ENCODE measurements around the gene APMAP.

The APMAP gene

DNA sequence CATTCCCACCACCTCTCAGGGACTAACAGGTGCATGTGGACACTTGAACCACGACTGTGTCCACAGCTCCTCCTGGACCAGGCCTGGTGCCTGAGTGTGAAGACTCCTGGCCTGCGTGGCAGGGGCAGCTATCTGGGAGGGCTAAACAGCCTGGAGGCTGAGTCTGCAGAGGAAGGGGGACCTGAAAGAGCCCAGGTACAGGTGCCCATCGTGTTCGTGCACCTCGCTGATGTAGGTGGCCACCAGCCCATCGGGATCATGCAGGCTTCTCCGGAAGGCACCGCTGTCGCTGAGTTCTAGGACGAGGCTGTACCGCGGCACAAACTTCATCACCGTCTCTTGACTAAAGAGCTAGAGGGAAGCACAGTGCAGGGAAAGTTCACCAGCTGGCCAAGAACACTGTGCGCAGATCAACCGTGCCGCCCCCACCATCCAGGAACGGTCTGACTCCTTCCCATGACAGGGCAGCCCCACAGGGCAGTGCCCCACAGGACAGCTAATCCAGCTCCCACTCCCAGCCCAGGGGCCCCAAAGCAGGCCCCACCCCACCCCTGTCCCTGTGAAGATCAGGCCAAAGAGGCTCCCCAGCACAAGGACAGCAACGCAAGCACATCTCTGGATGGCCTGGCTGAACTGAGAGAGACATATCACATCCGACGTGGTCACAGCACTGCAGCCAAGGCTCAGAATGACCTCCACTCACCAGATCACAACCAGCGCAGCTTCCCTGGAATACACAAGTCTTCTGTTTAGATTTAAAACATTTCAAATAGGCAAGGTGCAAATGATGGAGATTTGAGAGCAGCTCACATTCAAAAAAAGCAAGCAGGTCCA is 28.7 kb downstream of the APMAP start:
- DNase-seq = no peak

DNA sequence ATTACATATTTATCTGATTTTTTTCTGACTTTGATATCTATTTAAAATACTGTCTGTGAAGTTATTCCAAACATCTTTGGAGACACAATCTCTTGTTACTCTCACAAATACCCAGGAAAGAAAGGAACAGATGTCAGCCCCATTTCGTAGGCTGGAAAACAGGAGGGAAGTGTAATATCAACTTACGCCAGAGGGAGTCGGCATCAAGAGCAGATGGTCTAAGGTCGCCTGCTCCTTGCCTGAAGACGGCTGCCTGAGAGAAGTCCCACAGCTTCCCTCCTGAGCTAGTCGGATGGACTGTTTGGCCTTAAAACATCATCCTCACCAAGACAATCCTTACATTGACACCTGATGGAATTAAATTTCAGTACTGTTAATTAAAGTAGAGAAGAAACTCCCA is 30.0 kb downstream of the APMAP start:
- DNase-seq = no peak

DNA sequence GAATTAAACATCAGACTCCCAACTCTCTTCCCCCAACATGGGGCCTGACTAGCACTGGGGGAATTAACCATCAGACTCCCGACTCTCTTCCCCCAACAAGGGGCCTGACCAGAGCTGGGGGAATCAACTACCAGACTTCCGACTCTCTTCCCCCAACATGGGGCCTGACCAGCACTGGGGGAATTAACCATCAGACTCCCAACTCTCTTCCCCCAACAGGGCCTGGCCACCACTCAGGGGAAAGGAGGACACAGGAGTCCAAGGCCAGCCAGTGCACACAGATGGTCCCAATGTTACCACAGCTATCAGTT is 30.4 kb downstream of the APMAP start:
- DNase-seq = no peak

DNA sequence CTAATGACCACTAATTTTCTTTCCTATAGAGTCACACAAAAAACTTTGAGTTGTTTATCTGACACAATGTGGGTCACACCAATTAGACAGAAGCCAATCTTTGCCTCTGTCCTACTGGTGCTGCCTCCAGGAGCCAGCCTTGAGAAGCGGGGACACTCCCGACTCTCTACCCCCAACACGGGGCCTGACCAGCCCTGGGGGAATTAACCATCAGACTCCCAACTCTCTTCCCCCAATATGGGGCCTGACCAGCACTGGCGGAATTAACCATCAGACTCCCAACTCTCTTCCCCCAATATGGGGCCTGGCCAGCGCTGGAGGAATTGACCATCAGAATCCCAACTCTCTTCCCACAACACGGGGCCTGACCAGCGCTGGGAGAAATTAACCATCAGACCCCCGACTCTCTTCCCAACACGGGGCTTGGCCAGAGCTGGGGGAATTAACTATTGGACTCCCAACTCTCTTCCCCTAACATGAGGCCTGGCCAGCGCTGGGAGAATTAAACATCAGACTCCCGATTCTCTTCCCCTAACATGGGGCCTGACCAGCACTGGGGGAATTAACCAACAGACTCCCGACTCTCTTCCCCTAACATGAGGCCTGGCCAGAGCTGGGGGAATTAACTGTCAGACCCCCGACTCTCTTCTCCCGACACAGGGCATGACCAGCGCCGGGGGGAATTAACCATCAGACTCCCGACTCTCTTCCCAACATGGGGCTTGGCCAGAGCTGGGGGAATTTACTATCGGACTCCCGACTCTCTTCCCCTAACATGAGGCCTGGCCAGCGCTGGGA is 31.0 kb downstream of the APMAP start:
- no peak for DNase-seq

DNA sequence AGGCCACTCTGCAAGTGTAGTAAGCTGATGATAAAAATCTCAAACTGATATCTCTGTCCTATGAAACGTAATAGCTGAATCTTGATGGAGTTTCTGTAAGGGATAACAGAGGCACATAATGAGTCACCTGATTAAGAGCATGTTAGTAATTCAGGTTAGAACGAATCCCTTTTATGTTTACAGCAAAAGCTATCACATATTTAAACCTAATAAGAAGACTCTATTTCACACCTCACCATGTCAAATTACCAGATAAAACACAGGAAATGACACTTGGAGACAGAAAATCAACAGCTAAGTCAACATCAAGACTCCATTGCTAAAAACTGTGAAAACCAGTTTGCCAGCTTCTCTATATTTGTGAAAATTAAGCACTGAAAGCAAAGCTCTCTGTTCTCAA is 31.7 kb downstream of the APMAP start:
- no peak for DNase-seq

DNA sequence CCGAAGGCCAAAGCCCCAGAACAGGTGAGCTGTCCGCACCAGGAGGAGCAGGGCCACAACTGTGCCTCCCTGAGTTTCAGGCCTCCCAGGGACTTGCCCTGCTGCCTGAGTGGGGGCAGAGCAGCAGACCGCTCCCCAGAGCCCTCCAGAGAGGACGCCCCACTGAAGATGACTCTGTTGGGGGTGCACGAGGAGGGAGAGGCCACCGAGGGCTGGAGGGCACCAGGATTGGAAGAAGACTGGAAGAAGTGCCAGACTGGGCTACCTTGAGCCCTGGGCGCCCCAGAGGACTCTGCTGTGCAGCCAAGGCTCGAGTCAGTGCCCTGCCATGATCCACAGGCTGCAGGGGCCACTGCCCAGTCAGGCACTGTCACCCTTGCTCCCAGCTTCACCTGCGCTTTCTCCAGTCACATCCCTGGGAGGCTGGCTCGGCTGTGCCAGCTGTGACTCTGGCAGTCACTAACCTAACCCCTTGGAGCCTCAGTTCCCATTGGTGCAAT is 32.2 kb downstream of the APMAP start:
- no peak for DNase-seq

DNA sequence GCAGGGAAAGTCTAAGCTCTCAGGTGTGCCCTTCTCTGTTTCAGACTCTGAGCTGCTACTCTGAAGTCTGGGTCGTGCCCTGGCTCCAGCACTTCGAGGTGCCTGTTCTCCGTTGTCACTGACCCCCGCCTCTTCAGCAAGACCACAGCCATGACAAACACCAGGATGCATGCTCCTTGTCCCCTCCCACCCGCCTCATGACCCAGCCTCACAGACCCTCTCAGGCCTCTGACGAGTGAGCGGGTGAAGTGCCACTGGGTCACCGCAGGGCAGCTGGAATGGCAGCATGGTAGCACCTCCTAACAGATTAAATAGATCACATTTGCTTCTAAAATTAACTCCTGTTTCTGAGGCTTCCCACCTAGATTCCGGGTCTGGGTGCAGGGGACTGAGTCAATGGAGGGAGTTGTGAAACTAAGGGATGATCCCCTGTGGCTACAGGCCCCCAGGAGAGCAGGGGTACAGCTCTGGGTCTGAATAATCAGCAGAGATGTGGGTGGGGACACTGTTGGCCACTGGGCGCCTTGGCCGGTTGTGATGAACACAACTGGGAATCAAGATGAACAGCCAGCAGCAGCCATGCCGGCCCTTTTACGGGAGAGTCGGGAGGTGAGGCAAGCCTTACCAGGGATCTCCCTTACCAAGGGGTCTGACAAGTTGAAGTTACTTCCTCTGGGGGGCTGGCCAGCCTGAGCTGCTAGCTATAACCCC is 32.8 kb downstream of the APMAP start:
- no peak for DNase-seq

DNA sequence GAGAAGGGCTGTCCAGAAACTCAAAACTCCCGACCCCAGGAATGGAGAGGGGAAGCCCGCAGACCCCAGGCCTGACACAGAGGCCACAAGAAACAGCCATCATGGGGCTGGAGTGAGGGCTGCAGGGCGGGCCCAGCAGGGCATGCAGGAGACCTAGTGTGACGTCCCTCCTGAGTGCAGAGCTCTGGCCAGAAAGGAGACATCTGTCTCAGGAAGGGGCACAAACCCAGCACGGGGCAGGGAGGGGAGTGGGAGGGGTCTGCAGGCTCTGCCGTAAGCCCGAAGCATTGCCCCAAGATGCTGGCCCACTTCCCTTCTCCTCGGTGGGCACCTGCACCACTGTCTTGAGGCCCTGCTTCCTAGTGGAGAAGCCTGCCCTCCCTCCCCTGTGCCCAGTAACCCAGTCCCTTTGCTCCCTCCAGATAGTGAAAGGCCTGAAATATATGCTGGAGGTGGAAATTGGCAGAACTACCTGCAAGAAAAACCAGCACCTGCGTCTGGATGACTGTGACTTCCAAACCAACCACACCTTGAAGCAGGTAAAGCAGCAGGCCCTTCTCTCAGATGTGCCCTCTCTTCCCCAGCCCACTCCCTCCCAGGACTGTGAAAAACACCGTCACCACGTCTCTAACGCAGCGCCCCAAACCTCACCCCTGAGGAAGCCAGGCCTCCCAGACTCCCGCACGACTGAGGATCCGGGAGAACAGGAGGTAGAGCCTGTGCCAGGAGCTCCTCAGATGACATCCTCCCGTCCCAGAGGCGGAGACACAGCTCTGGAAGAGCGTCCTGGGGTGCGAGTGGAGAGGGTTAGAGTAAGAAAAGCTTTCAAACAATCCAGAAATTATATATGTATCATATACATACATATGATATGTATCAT is 33.8 kb downstream of the APMAP start:
- DNase-seq = no peak

DNA sequence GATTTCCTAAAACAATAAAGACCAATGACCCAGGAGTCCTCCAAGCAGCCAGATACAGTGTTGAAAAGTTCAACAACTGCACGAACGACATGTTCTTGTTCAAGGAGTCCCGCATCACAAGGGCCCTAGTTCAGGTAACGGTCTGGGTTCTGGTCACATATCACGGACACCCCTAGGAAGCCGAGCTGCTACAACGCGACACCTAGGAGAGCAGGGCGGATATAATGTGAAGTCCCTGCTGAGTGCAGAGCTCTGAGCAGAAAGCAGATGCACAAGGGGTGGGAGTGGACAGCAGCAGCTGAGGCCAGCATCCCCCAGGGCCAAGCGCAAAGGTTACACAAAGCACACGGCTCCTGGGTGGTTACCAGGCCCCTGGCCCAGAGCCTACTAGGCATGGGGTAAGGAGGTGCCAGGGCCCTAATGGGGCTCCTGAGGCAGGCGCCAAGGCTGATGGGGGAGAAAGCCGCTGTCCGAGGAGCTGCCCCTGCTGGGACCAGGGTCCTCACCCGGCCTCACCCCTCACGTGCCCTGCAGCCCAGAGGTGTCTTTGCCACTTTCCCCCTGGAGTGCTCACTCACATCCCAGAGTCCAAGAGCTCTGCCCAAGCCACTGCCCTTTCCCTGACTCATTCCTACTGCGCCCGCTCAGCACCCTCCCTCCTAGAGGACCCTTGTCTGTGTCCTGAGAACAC is 35.1 kb downstream of the APMAP start:
- DNase-seq = no peak

DNA sequence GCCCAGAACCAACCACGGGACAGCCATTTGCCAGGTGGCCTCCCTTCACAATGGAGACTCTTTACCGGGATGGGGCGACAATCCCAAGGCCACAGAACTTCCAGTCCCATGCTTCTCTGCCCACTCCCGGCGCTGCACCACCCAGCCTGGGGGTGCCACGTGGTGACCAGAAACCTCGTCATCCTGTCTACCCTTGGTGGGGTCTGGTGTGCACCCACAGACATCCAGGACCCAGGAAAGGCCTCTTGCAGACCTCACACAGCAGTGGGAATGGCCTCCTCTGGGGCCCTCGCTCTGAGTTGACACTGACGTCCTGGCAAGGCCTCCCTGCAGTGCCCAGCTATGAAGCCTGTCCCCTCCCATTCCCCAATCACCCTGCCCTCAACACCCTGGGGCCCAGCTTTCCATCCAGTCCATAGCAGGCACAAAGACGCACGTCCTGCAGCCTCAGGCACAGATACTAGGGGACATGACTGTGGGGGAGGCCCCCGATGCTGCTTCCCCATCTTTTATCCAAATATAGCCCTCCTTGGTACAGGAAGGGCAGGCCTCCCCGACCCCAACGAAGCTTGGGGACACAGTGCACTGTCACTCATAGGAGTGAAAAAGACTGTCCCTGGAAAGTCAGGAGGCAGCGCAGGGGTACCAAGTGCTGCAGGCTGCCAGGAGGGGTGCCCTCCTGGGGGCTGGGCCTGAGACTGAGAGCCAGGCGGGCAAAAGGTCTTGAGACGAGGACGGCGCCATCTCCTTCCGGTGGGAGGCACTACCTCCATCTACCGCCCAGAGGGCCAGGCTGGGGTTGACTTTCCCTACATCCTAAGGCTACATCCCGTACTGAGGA is 36.3 kb downstream of the APMAP start:
- DNase-seq = no peak

DNA sequence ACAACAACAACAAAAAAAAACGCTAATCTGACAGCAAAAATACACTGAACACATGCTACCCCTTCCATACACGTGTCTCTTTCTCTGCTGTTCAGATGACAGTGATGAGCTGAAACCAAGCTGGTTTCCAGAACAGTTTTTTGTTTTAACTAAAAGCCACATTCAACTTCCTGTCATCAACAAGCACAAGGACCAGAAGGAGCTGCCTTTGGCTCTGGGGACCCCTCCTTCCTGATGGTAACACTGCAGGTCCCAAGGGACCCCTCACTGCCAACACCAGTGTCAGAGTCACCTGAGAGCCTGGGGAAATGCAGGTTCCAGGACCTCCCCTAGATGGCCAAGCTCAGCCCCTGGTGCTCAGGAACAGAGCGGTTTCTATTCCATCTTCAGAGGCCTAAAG is 37.5 kb downstream of the APMAP start:
- no peak for DNase-seq

DNA sequence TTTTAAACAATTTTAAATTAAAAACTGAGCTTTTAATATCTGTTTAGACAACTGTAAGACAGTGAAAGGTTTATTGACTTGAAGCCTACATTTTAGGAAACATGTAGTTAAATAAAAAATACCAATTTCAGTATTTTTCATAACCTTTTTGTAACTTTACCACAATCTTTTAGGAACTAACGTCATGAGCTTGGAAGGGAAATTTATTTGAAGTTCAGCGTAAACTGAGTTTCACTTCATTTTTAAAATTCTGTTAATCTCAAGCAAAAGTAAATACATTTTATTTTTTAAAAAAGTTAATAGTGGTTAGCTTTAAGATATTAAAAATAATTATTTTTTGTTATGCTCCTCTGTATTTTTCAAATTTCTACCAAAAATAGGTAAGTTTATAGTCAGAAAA is 38.0 kb downstream of the APMAP start:
- DNase-seq = no peak

DNA sequence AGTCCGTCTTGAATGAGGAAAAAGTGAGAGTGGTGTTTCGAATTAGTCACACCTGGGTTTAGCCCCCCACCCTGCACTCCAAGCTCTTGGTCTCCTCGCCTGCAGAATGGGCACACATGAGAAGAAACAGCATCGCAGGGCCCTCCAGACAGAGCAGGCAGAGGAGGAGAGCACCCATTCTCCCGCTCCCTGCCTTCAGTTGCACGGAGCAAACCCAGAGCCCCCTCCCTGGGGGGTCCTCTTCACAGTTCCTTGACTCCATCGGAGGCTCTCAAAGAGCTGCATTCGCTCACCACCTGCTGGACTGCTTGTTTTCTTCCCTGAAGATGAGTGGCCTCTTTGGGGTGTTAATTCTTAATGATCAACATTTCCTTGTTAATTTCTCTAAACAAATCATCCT is 38.4 kb downstream of the APMAP start:
- DNase-seq = no peak

DNA sequence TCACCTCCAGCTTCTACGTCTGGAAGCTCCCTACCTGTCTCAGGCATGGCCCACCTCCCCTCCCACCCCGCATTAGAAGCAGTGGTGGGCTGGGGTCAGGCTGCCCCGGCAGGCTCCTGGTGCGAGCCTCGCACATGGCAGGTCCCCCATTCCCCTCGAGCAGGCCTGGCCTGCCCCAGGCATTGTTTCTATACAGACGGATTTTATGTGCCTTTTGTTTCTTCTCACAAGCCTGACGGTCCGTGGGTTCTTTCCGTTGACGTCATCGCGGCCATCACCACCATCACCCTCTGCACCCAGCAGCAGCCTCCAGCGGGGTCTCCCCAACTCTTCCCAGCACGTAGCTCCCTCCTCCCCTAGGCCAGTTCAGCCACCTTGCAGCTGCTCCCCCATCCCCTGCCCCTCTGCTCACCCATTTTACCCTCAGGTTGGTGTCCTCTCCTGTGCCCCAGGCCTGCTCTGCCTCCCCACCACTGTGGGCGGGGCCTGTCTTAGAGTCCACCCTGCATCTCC is 38.9 kb downstream of the APMAP start:
- DNase-seq = no peak

DNA sequence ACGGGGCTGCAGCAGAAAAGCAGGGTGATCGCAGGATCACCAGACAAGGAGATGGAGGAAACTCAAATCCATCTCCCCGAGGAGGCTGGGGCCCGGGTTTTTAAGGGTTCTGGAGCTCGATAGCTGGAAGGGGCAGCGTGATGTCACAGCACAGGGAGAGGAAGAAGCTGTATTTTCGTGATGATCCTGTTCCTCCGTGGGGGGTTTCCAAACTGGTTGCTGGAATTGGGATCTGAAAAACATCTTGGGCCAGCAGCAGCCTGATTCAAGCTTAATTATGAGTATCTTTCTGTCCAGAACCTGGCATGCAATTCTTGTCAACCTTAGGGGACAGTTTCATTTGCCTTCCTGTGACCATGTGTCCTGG is 39.4 kb downstream of the APMAP start:
- DNase-seq = no peak

DNA sequence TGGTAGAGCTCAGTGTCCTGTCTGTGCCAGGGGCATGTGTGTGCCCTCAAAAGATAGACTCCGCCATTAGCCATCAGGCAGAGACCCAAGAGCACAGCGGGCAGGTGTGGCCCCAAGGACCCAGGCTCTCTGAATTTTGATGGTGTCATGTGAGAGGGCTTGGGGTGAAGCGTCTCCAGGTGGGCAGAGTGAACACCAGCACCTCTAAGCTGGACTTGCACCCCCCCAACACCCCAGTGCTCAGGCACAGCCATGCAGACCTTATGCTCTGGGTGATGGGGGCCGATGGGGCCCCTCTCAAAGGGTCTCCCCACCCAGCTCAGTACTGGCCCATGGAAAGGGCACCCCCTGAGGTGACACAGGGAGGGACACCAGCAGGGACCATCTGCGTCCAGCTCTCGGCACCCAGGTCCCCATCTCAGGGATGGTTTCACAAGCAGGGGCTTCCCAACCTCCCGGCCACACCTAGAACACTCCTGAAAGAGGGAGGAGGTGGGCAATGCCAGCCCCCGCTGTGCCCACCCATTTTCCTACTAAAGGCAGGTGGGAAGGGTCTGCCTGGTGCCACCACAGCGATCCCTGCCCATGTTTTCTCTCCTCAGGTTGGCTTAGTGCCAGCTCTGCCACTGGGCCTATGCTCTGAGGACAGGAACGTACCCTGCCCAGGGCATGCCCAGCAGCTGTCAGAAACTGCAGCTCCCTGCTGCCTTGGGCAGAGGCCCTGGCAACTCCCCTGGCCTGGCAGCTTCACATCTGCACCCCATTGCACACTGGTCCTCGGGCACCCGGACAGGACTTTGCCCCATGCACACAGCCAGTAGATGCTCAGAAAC is 40.0 kb downstream of the APMAP start:
- DNase-seq = no peak

DNA sequence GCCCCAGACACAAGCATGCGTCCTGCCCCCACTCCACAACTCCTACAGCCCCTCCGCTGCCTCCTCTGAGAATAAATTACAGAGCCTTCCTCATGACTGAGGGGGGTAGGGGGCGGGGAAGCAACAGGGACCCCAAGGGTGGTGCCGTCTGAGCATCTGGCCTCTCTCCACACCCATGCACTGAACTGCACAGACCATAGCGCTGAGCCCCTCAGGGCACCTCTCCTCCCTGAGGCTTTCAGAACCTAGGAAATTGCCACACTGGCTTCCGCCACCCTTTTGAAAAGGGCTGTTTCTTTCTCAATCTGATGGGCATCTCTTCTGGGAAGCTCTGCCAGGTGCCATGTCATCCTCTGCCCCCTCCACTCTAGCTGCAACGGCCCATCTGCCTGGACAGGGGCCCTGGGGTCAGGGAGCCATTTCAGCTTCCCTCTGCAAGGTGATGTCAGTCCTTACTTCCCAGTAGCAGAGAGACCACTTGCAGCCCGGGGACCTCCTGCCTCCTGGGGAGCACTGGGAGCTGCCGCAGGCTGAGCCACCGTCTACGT is 40.9 kb downstream of the APMAP start:
- no peak for DNase-seq

DNA sequence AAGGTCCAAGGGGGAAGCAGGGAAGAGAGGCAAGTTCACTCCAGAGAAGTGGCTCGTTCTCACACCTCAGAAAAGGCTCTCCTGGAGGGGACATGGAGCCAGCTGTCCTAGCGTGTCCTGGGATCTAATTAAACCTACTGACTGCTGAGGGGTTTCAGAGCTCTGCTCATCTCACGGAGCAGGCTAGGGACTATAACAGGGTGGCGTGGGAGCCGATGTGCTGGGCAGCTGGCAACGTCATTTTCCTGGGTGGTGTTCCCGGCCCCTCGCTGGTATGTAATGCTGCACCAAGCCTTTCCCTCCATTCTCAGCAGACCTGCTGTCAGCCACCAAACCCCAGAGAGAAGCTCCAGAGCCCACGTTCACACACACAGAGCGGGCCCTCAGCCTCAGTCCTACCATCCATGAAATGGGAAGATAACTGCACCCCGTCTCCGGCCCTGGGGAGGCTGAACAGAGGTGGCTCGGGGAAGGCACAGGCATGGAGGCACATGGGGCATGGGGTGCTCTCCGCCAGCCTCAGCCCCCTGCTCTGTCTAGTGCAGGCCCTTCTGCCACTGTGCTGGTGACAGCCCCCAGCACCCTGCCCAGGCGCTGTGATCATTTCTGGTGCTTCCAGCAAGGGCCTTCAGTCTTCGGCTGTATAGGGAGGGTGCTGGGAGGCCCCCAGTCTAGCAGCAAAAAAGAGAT is 41.6 kb downstream of the APMAP start:
- no peak for DNase-seq
